MCF 10A (cell line): ENCODE results near the gene PCLAF. TPM values are rescaled to one million over a fixed set of nuclear protein-coding genes. Genes with fewer than 3 reads are reported as not detected.

Source experiments
- Bru-seq: library from RNA; stranded (reverse); fragments of 400-500 nt; gene quantifications from one replicate; lab custom pipeline; 2021; lab: Mats Ljungman, UMichigan
- BruChase-seq, 2 experiments: library from RNA; stranded (reverse); fragments of 400-500 nt; gene quantifications; one replicate each; lab custom pipeline; 2021; lab: Mats Ljungman, UMichigan
- BruUV-seq: library from RNA; stranded (reverse); fragments of 400-500 nt; replicated peaks from 2 replicates; lab custom pipeline; 2021; lab: Mats Ljungman, UMichigan
- CTCF ChIA-PET: fragments of 300-600 bp; sonication (Branson Sonifier 250); formaldehyde crosslinking; extraction: SDS; loops from one replicate; lab custom pipeline; 2021; ENCODE audit warnings: antibody characterized with exemption, inconsistent platforms; lab: Yijun Ruan, JAX
- POLR2A ChIA-PET: fragments of 300-600, 350-650 bp; sonication (Branson Sonifier 250); formaldehyde crosslinking; extraction: SDS; loops from one replicate; lab custom pipeline; 2020; ENCODE audit warnings: antibody characterized with exemption, inconsistent platforms; lab: Yijun Ruan, JAX
- DNase-seq: peaks from one replicate; pipeline ENCODE4 v3.0.0-alpha.2; 2018; ENCODE audit not compliant: unreplicated experiment
- H3K27ac Mint-ChIP-seq: one replicate; pipeline ENCODE4 v1.8.0; 2022; ENCODE audit warnings: mild to moderate bottlenecking, low read depth, mixed read lengths; ENCODE audit not compliant: unreplicated experiment
- H3K27me3 Mint-ChIP-seq: one replicate; pipeline ENCODE4 v1.8.0; 2022; ENCODE audit warnings: mixed read lengths; ENCODE audit not compliant: insufficient read depth, unreplicated experiment
- H3K36me3 Mint-ChIP-seq: one replicate; pipeline ENCODE4 v1.8.0; 2022; ENCODE audit warnings: mild to moderate bottlenecking, moderate library complexity, mixed read lengths; ENCODE audit not compliant: insufficient read depth, unreplicated experiment
- H3K4me1 Mint-ChIP-seq: one replicate; pipeline ENCODE4 v1.8.0; 2022; ENCODE audit warnings: mixed read lengths; ENCODE audit not compliant: insufficient read depth, unreplicated experiment
- H3K4me3 Mint-ChIP-seq: one replicate; pipeline ENCODE4 v1.8.0; 2022; ENCODE audit warnings: mild to moderate bottlenecking, moderate library complexity, mixed read lengths; ENCODE audit not compliant: unreplicated experiment
- H3K9me3 Mint-ChIP-seq: one replicate; pipeline ENCODE4 v1.8.0; 2022; ENCODE audit warnings: mixed read lengths; ENCODE audit not compliant: unreplicated experiment
- intact Hi-C: fragments of 100-400 bp; cut with micrococcal nuclease; formaldehyde crosslinking; loops from 2 replicates; pipeline ENCODE4 v1.14.1; 2022
- long read RNA-seq: library from polyadenylated mRNA; stranded (forward); transcript quantifications from one replicate; pipeline ENCODE4 v2.0.0, GENCODE V29; 2022
- total RNA-seq: library from RNA; stranded (reverse); gene quantifications from 2 replicates; pipeline ENCODE4 v1.2.3, GENCODE V29; 2022
- TF ChIP-seq, protein P1 (sequence below): fragments of 200-600 bp; IDR thresholded peaks from one replicate; pipeline ENCODE4 v1.8.0; 2022; ENCODE audit warnings: antibody characterized with exemption, mild to moderate bottlenecking; ENCODE audit not compliant: unreplicated experiment

PCLAF gene, protein sequence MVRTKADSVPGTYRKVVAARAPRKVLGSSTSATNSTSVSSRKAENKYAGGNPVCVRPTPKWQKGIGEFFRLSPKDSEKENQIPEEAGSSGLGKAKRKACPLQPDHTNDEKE
- total RNA-seq (8.6 and 22.2 TPM in 2 replicates), Bru-seq, nascent RNA (percentile 49 among the genes with signal in this experiment), BruChase-seq, experiment 1, labeled RNA remaining after a 6-hour chase (percentile 72 among the genes with signal in this experiment), BruChase-seq, experiment 2, labeled RNA remaining after a 2-hour chase (percentile 62 among the genes with signal in this experiment)
- long read RNA-seq, transcript PCLAF-201 (4 exons, 2,194 nt), result major isoform, 102 of 107 reads
- long read RNA-seq, partial matches to known transcripts, result 1 of 107 reads
- long read RNA-seq, other reads (novel, unspliced or antisense), result 0 of 107 reads

DNA sequence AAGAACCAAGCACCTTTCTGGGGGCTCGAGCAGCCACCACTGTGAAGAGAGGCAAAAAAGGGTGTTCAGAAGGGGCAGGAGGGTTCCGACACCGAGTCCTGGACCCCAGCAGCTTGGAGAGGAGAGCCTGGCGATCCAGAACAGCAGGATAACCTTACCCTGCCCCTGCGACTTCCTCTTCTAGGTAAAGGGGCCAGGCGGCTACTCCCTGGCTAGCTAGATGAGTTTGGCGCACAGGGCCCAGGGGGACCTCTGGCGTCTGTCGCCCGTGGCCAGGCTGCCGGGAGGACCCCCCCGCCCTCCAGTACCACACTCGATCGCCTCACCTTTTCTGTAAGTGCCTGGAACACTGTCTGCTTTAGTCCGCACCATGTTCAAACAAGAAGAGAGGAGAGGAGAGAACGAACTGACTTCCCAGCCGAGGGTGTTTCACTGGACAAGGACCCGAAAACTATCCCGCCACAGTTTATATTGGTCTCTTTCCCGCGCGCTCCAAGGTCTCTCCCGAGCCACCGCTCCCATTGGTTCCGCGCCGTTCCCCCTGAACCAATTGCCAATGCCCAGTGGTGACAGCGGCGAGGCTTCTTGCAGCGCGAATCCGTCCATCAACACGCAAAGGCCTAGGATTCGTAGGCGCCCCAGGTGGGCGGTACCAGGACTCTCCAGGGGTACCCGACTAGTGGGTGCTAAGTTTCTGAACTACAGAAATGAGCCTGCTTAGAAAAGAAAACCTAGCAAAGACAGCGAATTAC lies at the start of gene PCLAF:
PCLAF (minus strand) TSS at position 442 of the 752 bp plus-strand sequence; CDS start at position 372, 70 bp downstream.
- Mint-ChIP-seq H3K36me3 (no peaks in the 10 kb centered on the region), H3K9me3 (no peaks in the 10 kb centered on the region), H3K27me3 (no peaks in the 10 kb centered on the region), H3K4me3 (peak within 1 kb of the TSS; percentile 77), H3K4me1 (peaks cover 13% of the 10 kb centered on the region), H3K27ac (peak within 1 kb of the TSS; percentile 35)
- intact Hi-C loops, result no loop called here
- CTCF ChIA-PET, result interaction anchor here (0.6 kb wide), 1 partner anchor 19 kb away, joined by 4 read pairs; no protein-coding TSS in a partner anchor
- TF ChIP-seq, protein P1, sequence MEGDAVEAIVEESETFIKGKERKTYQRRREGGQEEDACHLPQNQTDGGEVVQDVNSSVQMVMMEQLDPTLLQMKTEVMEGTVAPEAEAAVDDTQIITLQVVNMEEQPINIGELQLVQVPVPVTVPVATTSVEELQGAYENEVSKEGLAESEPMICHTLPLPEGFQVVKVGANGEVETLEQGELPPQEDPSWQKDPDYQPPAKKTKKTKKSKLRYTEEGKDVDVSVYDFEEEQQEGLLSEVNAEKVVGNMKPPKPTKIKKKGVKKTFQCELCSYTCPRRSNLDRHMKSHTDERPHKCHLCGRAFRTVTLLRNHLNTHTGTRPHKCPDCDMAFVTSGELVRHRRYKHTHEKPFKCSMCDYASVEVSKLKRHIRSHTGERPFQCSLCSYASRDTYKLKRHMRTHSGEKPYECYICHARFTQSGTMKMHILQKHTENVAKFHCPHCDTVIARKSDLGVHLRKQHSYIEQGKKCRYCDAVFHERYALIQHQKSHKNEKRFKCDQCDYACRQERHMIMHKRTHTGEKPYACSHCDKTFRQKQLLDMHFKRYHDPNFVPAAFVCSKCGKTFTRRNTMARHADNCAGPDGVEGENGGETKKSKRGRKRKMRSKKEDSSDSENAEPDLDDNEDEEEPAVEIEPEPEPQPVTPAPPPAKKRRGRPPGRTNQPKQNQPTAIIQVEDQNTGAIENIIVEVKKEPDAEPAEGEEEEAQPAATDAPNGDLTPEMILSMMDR, result no peak
- peak; percentile 97 for DNase-seq
- TSS peak; percentile 72 for BruUV-seq
- POLR2A ChIA-PET, result interaction anchor here (0.7 to 1.3 kb wide), 3 partner anchors 15 to 785 kb away, joined by 3 to 6 read pairs (median 5); no protein-coding TSS in a partner anchor

DNA sequence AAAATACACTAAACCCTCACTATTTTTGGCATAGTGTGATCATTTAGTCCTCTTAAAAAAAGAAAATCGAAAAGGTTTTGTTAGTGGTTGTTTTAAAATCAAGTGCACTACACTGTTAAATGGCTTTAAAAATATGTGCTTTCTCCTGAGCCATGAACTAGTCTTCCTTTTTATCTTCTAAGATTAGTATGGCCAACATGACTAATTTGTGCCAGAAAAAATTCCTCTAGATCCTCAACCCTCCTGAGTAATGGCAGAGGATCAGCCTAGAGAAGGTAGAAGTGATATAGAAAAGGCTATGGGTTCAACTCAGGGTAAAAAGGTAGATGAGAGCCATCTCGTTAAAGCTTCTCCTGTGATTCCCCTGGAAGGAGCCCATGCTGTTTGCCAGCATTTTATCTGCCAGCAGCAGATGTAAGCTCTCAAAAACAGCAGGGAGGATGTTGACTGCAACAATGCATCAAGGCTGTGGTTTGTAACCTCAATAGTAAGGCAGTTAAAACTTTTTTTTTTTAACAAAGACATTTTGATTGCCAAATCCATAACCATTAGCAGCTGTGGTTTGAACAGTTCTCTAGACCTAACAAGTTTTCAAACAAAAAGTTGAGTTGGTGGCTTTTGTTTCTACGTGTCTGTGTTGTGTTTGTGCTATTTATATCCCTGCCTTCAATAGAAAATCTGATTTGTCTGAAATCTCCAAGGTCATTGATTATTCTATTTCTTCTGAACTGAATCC lies 48.9 kb upstream of the PCLAF start:
- intact Hi-C loops, result no loop called here
- no TSS peak for BruUV-seq
- peaks cover 47% of the 10 kb centered on the region for H3K36me3 Mint-ChIP-seq
- ChIA-PET POLR2A (interaction anchor here (0.6 to 0.9 kb wide), 3 partner anchors 9 to 128 kb away, joined by 3 read pairs; no protein-coding TSS in a partner anchor), CTCF (interaction anchor here (0.5 to 1.6 kb wide), 5 partner anchors 98 to 295 kb away, joined by 3 to 5 read pairs (median 3); no protein-coding TSS in a partner anchor)
- H3K4me1 Mint-ChIP-seq, result peaks cover 7% of the 10 kb centered on the region
- DNase-seq, result peak; percentile 35
- no peaks in the 10 kb centered on the region for H3K27me3 Mint-ChIP-seq
- TF ChIP-seq, protein P1, result no peak
- no peak overlapping the region for H3K4me3 Mint-ChIP-seq
- no peaks in the 10 kb centered on the region for H3K9me3 Mint-ChIP-seq
- H3K27ac Mint-ChIP-seq, result peak overlapping the region; percentile 66

DNA sequence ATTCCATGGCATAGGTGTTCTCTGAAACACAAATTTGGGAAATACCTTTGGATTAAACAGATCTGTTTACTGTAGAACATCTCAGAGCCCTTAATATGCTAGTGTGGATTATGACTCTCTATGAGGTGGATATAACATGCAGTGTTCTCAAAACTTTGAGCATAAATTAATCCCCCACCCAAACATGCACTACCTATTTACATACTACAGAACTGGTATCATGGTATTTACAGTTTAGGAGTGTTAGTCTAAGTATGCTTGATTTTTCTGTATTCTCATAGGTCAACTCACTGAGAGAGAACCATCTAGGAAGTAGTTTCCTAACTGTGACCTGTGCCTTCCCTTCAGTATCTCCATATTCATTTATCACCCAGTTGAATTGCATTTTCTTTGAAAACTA lies 48.2 kb upstream of the PCLAF start:
- DNase-seq, result no peak
- Mint-ChIP-seq H3K36me3 (peaks cover 54% of the 10 kb centered on the region), H3K27ac (peak overlapping the region; percentile 66), H3K4me1 (peaks cover 7% of the 10 kb centered on the region), H3K9me3 (no peaks in the 10 kb centered on the region), H3K27me3 (no peaks in the 10 kb centered on the region), H3K4me3 (no peak overlapping the region)
- POLR2A ChIA-PET, result no interaction called here
- BruUV-seq, result no TSS peak
- CTCF ChIA-PET, result interaction anchor here (1.6 to 2.9 kb wide), 2 partner anchors 224 kb away, joined by 5 to 16 read pairs; no protein-coding TSS in a partner anchor
- intact Hi-C loops, result no loop called here
- TF ChIP-seq, protein P1, result no peak
